ENCODE data around the gene EXOC2.

GRCh38 chr6:475314-475713 lies 217.6 kb downstream of the EXOC2 start:
- TF ChIP-seq, protein P1, sequence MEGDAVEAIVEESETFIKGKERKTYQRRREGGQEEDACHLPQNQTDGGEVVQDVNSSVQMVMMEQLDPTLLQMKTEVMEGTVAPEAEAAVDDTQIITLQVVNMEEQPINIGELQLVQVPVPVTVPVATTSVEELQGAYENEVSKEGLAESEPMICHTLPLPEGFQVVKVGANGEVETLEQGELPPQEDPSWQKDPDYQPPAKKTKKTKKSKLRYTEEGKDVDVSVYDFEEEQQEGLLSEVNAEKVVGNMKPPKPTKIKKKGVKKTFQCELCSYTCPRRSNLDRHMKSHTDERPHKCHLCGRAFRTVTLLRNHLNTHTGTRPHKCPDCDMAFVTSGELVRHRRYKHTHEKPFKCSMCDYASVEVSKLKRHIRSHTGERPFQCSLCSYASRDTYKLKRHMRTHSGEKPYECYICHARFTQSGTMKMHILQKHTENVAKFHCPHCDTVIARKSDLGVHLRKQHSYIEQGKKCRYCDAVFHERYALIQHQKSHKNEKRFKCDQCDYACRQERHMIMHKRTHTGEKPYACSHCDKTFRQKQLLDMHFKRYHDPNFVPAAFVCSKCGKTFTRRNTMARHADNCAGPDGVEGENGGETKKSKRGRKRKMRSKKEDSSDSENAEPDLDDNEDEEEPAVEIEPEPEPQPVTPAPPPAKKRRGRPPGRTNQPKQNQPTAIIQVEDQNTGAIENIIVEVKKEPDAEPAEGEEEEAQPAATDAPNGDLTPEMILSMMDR (conservative IDR thresholded peaks at IDR 0.05), result no peak
- no peak for TF ChIP-seq ZFX (IDR thresholded peaks at IDR 0.05)

Data from C4-2B (cell line).